Measurements from ENCODE around the gene PRXL2A. TPM values are rescaled to one million over a fixed set of nuclear protein-coding genes. Genes with fewer than 3 reads are reported as not detected.
A peak's percentile ranks its signal among the peaks of the same experiment; 100 is the strongest.

Gene PRXL2A
- total and polyA plus RNA-seq, 2 experiments from 2014 or later, result 31.8 to 51.7 TPM

GRCh38 chr10:80409121-80409520, 770 bp downstream of the PRXL2A start:
- peaks cover 4% of the 10 kb centered on the region; the same call in 1 of the 3 replicates for H3K36me3 Mint-ChIP-seq (ENCODE audit: low read depth)
- peaks cover 4% of the 10 kb centered on the region; the same call in 1 of the 2 replicates for H4K20me1 ChIP-seq (replicated peaks; ENCODE audit: insufficient read depth)

More at GRCh38 chr10:80409121-80409520, 770 bp downstream of the PRXL2A start:
- ATAC-seq (peak; percentile 7), DNase-seq (ENCODE audit: low spot score) (peak; percentile 15)
- peak overlapping the region; percentile 84 for H3K4me3 Mint-ChIP-seq
- peak overlapping the region; percentile 95 for H3K4me2 ChIP-seq
- peaks cover 9% of the 10 kb centered on the region; the same call in 1 of the 2 replicates for H3K79me2 ChIP-seq (replicated peaks; ENCODE audit: insufficient read depth)
- peaks cover 23% of the 10 kb centered on the region; the same call in 1 of the 2 replicates for H3K4me1 ChIP-seq (ENCODE audit: insufficient read depth)
- no peaks in the 10 kb centered on the region for H3K9me2 ChIP-seq (ENCODE audit: insufficient read depth)
- H3F3A ChIP-seq (replicated peaks; ENCODE audit: low read depth), result 0 out of 2 replicates have a peak, but pooled peaks cover 5% of the 10 kb centered on the region
- H3K36me3 ChIP-seq (ENCODE audit: insufficient read depth), result no peaks in the 10 kb centered on the region
- H2AFZ ChIP-seq, result peak overlapping the region; percentile 99
- H3K9me3 Mint-ChIP-seq, result no peaks in the 10 kb centered on the region
- TF ChIP-seq ZNF462 (CRISPR knock-in tag; IDR thresholded peaks at IDR 0.05) (no peak), ZNF114 (CRISPR knock-in tag; IDR thresholded peaks at IDR 0.05) (no peak), EZH2phosphoT487 (IDR thresholded peaks at IDR 0.05; ENCODE audit: unreplicated experiment) (no peak), ZNF331 (CRISPR knock-in tag; IDR thresholded peaks at IDR 0.05; ENCODE audit: low read depth) (no peak), EZH2 (IDR thresholded peaks at IDR 0.05; ENCODE audit: low read depth, unreplicated experiment) (no peak), REST (IDR thresholded peaks at IDR 0.05; ENCODE audit: unreplicated experiment) (no peak), POLR2AphosphoS5 (IDR thresholded peaks at IDR 0.05; ENCODE audit: low read depth) (no peak), JUNB (IDR thresholded peaks at IDR 0.05; ENCODE audit: unreplicated experiment) (no peak), CTCF (conservative IDR thresholded peaks at IDR 0.05; ENCODE audit: low read depth in 2 of 2) (no peak), STAT1 (IDR thresholded peaks at IDR 0.05; ENCODE audit: unreplicated experiment) (no peak), ETS1 (IDR thresholded peaks at IDR 0.05) (no peak), CREB1 (CRISPR knock-in tag; IDR thresholded peaks at IDR 0.05; ENCODE audit: low read depth) (no peak), NANOG (IDR thresholded peaks at IDR 0.05; ENCODE audit: borderline replicate concordance) (no peak)
- H3K4me1 Mint-ChIP-seq, result peaks cover 45% of the 10 kb centered on the region
- no peak overlapping the region for H3K27ac ChIP-seq (ENCODE audit: low read depth)
- no peak overlapping the region for H3K27ac Mint-ChIP-seq
- H3K4me3 ChIP-seq, result peak overlapping the region; percentile 83
- H3K27me3 ChIP-seq (ENCODE audit: insufficient read depth), result peaks cover 29% of the 10 kb centered on the region
- peaks cover 14% of the 10 kb centered on the region for H3K27me3 Mint-ChIP-seq (ENCODE audit: insufficient read depth, low read depth, poor library complexity)

All from GM23338 (cell line).